Stomach (tissue), 4 donors: Measurements from ENCODE around the gene GNLY.

ENCODE experiments used
- EP300 ChIP-seq: sonication (generic); formaldehyde crosslinking; IDR thresholded peaks from one replicate; pipeline ENCODE4 v1.6.1; 2017; ENCODE audit warnings: antibody characterized with exemption
- POLR2A ChIP-seq, 4 donors: fragments of 450-650 bp; IDR thresholded peaks; one replicate each; pipeline ENCODE4 v1.6.1; 2016; ENCODE audit warnings: antibody characterized with exemption in 4 of 4, control low read depth in 2 of 4, mild to moderate bottlenecking in 1 of 4, moderate library complexity in 1 of 4
- POLR2AphosphoS5 ChIP-seq, 3 donors: sonication (generic); formaldehyde crosslinking; IDR thresholded peaks; one replicate each; pipeline ENCODE4 v1.6.1; 2016; ENCODE audit warnings: antibody characterized with exemption in 3 of 3
- TF ChIP-seq, protein P1 (sequence below), 7 experiments: fragments of 450-650 bp in 4 of 7; fragments of 200-600 bp in 3 of 7; sonication (generic) in 3 of 7; IDR thresholded peaks; one replicate each; pipeline ENCODE4 v1.5.1; 2016 to 2019; ENCODE audit warnings: antibody characterized with exemption in 7 of 7, control low read depth in 2 of 7, mild to moderate bottlenecking in 1 of 7

DNA sequence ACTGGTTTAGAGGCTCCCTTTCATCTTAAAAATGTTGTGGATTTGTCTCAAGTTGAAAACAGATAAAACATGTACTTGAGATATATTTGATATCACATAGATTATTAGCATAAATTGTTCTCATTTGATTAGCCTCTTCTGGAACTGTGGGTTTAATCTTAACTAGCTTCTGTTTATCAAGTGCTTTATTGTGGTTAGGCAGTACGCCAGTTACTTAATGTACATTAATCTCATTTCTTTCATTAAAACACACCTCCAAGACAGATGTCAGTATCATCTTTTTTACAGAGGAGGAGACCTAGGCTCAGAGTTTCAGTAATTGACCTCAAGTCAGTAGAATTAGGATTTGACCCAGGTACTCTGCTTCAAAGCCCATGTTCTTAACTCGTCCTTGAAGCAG is 48.0 kb upstream of the GNLY start:
- TF ChIP-seq POLR2AphosphoS5 (IDR thresholded peaks at IDR 0.05) (no peak), POLR2A (IDR thresholded peaks at IDR 0.05) (no peak), EP300 (no peak)
- TF ChIP-seq, protein P1, sequence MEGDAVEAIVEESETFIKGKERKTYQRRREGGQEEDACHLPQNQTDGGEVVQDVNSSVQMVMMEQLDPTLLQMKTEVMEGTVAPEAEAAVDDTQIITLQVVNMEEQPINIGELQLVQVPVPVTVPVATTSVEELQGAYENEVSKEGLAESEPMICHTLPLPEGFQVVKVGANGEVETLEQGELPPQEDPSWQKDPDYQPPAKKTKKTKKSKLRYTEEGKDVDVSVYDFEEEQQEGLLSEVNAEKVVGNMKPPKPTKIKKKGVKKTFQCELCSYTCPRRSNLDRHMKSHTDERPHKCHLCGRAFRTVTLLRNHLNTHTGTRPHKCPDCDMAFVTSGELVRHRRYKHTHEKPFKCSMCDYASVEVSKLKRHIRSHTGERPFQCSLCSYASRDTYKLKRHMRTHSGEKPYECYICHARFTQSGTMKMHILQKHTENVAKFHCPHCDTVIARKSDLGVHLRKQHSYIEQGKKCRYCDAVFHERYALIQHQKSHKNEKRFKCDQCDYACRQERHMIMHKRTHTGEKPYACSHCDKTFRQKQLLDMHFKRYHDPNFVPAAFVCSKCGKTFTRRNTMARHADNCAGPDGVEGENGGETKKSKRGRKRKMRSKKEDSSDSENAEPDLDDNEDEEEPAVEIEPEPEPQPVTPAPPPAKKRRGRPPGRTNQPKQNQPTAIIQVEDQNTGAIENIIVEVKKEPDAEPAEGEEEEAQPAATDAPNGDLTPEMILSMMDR (IDR thresholded peaks at IDR 0.05), result no peak
